AG09309 (cell line): ENCODE data around the gene TTYH1.

Experiments
- DNase-seq: peaks from one replicate; pipeline ENCODE4 v3.0.0-alpha.2; 2010; ENCODE audit warnings: low read depth
- H3K4me3 ChIP-seq: 2 replicates; pipeline ENCODE4 v1.5.1; 2011; ENCODE audit warnings: mild to moderate bottlenecking, low read depth, low read length, moderate library complexity; ENCODE audit not compliant: control insufficient read depth
- TF ChIP-seq, protein P1 (sequence below): IDR thresholded peaks from 2 replicates; pipeline ENCODE4 v1.5.1; 2011; ENCODE audit warnings: mild to moderate bottlenecking, low read depth, low read length, inconsistent platforms; ENCODE audit not compliant: insufficient read depth, control insufficient read depth; ENCODE audit errors: missing control alignments

Gene TTYH1

DNA sequence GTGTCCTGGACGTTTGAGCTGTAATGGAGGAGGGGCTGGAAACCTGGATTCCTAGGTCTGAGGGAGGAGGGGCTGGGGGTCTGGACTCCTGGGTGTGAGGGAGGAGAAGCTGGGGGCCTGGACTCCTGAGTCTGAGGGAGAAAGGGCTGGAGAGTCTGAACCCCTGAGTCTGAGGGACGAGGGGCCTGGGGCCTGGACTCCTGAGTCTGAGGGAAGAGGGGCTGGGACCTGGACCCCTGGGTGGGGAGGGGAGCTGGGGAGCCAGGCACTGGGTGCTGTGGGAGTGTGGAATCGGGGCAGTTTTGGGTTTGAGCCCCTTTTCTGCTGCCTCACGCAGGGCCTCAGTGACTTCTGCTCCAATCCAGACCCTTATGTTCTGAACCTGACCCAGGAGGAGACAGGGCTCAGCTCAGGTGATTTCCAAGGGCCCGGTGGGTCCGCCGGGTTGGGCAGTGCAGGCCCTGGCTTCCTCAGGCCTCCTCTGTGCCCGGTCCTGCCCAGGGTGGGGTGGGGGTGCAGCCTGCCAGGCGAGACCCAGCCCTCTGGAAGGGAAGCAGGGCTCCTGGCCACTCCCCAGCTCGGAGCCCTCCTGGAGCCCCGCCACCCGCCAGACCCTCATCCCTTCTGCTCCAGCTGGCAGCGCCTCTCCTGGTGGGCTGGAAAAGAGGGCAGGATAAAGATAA, 14.4 kb downstream of the TTYH1 start:
- no peak overlapping the region for H3K4me3 ChIP-seq
- no peak for DNase-seq
- TF ChIP-seq, protein P1, sequence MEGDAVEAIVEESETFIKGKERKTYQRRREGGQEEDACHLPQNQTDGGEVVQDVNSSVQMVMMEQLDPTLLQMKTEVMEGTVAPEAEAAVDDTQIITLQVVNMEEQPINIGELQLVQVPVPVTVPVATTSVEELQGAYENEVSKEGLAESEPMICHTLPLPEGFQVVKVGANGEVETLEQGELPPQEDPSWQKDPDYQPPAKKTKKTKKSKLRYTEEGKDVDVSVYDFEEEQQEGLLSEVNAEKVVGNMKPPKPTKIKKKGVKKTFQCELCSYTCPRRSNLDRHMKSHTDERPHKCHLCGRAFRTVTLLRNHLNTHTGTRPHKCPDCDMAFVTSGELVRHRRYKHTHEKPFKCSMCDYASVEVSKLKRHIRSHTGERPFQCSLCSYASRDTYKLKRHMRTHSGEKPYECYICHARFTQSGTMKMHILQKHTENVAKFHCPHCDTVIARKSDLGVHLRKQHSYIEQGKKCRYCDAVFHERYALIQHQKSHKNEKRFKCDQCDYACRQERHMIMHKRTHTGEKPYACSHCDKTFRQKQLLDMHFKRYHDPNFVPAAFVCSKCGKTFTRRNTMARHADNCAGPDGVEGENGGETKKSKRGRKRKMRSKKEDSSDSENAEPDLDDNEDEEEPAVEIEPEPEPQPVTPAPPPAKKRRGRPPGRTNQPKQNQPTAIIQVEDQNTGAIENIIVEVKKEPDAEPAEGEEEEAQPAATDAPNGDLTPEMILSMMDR, result no peak

DNA sequence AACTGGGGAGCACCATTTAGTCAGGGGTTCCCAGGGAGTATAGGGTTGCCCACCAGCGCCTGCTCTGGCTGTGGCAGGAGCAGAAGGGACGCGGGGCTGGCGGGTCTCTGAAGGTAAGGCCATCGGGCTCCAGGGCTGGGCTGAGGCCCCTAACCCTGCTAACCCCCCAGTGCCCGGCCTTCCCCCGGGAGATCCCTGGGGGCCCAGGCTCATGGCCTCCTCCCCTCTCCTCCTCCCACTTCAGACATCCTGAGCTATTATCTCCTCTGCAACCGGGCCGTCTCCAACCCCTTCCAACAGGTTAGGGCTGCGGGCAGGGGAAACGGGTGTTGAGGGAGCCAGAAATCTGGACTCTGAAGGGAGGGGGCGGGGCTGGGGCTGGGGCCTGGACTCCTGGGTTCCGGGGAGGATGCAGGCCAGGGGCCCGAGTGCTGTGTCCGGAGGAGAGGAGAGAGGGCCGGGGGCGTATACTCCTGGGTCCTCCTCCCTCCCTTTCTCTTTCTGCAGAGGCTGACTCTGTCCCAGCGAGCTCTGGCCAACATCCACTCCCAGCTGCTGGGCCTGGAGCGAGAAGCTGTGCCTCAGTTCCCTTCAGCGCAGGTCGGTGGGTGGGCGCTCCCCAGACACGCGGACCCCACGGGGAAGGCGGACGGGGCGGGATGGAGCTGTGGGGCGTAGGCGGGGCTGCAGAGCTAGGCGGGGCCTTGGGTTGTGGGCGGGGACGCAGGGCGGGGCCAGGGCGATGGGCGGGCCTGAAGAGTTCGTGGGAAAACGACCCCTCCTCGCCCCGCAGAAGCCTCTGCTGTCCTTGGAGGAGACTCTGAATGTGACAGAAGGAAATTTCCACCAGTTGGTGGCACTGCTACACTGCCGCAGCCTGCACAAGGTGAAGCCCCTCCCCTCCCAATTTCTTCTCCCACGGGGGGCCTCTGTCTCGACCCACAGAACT, 15.3 kb downstream of the TTYH1 start:
- TF ChIP-seq, protein P1, result no peak
- peak overlapping the region; percentile 5; the same call in 1 of the 2 replicates for H3K4me3 ChIP-seq
- DNase-seq, result no peak

DNA sequence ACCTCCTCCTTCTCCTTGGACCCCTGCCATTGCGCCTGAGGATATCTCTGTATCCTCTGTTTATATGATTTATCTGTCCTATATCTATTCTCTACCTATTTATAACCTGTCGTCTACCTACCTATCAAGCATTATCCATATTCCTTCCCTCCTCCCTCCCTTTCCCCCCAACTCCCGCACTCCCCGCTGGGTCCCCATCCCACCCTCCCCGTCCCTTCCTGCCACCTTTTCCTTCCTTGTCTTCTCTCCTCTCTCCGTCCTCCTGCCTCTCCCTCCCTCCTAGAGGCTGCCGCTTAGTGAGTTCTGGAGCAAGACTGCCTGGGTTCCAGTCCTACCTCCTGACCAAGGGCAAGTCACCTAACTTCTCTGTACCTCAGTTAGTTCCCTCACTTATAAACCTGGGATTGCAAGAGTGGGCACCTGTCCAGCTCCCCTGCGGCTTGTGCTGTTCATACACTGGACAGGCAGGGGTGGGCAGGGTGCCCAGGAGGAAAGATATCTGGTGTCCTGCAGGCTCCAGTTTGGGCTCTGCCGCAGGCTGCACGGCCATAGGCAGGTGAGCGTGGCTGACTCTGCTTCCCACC, 16.1 kb downstream of the TTYH1 start:
- DNase-seq, result no peak
- H3K4me3 ChIP-seq, result no peak overlapping the region

DNA sequence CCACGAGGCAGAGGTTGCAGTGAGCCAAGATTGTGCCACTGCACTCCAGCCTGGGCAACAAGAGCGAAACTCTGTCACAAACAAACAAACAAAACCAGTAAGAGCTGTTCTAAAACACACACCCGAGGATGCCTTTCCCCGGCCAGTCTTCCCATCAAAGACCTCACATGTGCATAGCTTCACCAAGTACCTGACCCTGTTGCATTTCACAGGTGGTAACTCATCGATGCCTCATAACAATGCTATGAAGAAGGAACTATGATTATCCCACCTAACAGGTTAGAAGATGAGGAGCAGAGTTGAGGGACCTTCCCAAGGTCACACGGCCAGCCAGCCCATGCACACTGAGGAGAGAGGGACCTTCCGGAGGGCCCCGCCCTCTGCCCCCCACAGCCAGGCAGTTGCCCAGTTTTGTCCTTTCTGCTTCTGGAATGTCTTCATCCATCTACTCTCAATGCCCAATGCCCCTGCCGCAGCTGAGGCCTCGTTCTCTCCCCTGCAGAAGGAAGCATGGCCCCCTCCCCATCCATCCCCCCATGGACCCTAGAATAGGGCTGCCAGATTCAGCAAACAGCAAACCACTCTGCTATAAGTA, 17.0 kb downstream of the TTYH1 start:
- no peak for DNase-seq
- TF ChIP-seq, protein P1, result no peak
- H3K4me3 ChIP-seq, result no peak overlapping the region

More for the DNA sequence above, 16.1 kb downstream of the TTYH1 start:
- TF ChIP-seq, protein P1, result no peak

DNA sequence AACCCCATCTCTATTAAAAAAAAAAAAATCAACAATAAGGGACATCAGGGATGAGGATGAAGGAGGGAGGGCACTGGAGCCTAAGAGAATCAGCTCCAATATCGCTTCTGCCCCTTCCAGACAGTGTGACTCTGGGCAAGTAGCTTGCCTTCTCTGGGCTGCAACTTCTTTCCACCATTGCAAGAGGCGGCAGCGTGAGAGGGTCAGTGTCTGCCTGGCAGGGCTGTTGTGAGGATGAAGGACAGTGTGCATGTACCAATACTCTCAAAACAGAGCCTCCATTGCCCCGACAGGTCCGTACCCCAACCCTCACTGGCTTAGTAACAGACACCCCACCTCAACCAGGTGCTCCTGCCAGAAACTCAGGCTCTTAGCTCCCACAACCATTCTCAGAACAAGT, 18.4 kb downstream of the TTYH1 start:
- TF ChIP-seq, protein P1, result no peak
- H3K4me3 ChIP-seq, result no peak overlapping the region
- no peak for DNase-seq
